NCI-H524 (cell line): ENCODE data around the gene VPS26B.
"Not testable (repeated sequence)": the region's sequence is repeated elsewhere in the genome, so short reads cannot be mapped to it uniquely, and the experiment has no call there.

Source experiments
- DNase-seq, 2 experiments: peaks; one replicate each; lab custom pipeline; 2025; lab: John Stamatoyannopoulos, UW

Gene VPS26B

DNA sequence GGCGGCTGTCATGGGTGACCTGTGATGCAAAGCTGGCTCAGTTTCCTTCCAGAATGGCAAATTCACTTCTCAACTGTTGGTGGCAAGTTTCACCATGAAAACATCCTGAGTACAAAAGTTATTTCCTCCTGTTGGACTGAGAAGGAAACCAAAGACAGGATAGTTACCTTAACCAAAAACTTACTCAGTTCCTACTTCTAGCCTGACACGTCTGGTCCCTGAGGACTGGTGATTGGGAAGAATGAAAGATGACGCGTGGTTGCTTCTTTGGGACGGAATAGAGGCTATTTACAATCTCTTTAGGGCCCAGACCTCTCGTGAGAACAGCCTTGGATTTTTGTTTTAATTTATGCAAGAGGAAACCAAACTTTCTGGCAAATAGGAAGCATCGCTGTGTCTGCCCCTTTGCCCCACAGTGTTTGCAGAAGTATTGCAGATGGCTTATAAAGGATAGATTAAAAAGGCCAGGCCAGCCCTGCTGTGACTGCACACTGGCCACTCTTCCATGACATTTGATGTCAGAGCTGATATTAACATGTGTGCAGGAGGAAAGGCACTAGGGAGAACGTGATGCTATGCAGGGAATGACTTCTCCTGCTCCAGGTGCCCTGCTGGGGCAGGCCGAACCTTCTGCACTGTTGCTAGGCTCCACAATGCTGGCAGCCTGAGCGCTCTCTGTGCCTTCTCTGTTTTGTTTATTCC, 7.6 kb downstream of the VPS26B start:
- DNase-seq = no peak

DNA sequence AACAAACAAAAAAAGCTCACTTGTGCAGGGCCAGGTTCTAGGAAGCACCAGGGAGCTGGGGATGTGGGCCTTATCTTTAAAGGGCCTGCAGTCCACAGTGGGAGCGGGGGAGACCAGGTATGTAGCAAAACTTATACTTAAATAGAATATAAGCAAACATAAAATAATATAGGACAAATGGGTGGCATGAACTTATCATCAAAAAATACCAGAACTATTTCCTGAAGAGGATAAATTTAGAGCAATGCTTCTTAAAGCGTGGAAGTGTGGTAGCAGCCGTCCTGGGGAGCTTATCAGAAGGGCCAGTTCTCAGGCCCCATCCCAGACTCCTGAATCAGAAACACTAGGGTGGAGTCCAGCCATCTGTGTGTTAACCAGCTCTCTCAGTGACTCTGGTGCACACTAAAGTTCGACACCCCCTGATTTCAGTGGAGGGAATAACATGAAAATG, 9.3 kb downstream of the VPS26B start:
- no peak for DNase-seq

DNA sequence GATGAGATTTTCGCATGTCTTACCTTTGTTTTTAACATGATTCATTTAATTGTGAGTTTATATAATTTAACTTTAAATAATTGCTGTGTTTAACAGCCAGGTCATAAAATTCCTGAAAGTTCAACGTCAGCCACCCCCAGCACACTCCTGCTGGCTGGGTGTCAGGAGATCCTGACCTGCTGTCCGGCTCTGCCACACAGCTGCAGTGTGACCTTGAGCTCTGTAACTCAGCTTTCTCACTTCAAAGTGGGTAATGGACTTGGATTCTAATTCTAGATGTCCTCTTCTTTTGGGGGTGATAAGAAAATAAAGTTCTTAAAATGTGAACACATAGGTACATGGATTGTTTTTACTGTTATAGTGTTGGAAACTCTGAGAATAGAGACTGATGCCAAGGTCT, 10.9 kb downstream of the VPS26B start:
- DNase-seq = no peak

- no peak for DNase-seq
These were observed 12.5 kb downstream of the VPS26B start for GRCh38 chr11:134236834-134237556.

DNA sequence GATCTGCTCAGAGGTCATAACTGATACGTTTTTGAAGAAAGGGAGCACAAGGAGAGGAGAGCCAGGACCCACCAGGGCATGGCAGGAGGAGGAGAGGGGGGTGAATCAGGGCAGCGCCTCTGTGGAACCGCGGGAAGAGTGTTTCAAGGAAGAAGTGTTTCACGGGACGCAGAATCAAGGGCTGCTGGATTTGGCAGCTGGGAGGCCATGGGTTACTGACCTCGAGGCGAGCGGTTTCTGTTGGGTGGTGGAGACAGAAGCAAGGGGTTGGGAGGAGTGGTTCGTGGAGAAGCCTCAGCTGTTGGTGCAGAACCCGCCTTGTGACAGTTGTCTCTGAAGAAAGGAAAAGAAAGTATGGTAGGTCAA, 13.1 kb downstream of the VPS26B start:
- no peak for DNase-seq

GRCh38 chr11:134238956-134239355, 14.5 kb downstream of the VPS26B start:
- DNase-seq = no peak

DNA sequence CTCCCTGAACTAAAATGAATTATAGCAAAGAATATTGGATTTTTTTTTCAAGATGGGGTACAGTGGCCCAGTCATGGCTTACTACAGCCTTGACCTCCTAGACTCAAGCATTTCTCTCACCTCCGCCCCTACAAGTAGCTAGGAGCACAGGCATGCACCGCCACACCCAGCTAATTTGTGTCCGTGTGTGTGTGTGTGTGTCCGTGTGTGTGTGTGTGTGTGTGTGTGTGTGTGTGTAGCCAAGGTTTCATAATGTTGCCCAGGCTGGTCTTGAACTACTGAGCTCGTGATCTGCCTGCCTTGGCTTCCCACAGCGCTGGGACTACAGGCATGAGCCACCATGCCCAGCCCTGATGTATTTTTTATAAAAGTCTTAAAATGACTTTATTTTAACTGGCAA, 16.1 kb downstream of the VPS26B start:
- no peak for DNase-seq

DNA sequence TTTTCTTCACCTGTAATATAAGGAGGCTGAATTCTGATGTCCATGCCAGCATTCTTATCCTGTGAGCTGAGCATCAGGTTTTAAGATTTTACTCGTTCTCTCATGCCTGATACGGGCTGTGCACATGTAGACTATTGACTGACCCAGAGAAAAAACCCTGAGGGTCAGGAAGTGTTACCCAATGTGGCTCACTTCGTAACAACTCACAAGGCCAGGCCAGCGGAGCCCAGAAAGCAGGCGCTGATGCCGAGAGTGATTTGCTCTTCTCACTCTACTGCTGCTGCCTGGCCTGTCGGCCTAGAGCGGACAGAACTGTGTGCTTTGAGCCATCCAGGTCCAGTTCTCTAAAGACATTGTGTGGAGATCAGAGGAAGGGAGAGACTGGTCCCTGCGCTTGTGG, 17.9 kb downstream of the VPS26B start:
- DNase-seq = no peak

DNA sequence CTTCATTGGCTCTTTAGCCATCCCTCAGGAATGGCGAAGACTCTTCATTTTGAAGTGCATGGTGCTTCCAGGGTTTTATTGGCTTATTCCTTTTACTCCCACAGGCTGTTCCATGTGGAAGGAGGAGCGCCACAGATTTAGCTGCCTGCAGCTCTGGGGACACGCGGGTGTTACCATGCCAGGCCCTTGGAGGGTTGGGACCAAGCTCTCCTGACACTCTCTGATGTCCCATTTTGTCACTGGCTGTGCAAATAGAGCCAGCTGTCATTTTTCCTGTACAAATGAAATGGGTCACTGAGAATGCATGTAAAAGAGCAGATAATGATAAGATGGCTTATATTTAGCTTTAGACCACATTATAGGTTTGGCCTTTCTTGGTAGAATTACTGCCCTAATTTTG, 19.4 kb downstream of the VPS26B start:
- DNase-seq = no peak

GRCh38 chr11:134244593-134244992, 20.1 kb downstream of the VPS26B start:
- no peak for DNase-seq

- no peak for DNase-seq
These were observed 21.0 kb downstream of the VPS26B start for GRCh38 chr11:134245434-134245833.

- no peak for DNase-seq
These were observed 21.6 kb downstream of the VPS26B start for GRCh38 chr11:134246100-134246499.

- DNase-seq = no peak
These were observed 22.2 kb downstream of the VPS26B start for GRCh38 chr11:134246678-134247077.

- DNase-seq = no peak
These were observed 24.5 kb downstream of the VPS26B start for GRCh38 chr11:134248910-134249480.

DNA sequence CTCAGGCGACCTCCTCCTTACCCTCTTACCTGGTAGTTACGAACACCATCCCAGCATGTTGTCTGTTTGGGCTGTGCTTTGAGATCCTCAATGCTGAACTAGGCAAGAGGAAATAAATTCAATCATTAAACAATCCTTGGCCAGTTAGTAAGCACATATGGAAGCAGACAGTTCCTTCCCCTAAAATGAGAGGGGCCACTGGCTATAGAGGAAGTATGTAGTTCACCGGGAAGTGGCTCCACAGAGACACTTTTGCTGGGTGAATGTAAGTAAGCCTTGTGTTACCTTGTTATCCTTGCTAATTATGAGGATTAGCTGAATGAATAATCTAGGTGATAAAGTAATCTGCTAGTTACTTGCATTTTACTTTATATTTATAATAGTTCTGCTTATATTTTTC, 25.8 kb downstream of the VPS26B start:
- DNase-seq = no peak

- DNase-seq = no peak
These were observed 26.2 kb downstream of the VPS26B start for GRCh38 chr11:134250675-134251074.

DNA sequence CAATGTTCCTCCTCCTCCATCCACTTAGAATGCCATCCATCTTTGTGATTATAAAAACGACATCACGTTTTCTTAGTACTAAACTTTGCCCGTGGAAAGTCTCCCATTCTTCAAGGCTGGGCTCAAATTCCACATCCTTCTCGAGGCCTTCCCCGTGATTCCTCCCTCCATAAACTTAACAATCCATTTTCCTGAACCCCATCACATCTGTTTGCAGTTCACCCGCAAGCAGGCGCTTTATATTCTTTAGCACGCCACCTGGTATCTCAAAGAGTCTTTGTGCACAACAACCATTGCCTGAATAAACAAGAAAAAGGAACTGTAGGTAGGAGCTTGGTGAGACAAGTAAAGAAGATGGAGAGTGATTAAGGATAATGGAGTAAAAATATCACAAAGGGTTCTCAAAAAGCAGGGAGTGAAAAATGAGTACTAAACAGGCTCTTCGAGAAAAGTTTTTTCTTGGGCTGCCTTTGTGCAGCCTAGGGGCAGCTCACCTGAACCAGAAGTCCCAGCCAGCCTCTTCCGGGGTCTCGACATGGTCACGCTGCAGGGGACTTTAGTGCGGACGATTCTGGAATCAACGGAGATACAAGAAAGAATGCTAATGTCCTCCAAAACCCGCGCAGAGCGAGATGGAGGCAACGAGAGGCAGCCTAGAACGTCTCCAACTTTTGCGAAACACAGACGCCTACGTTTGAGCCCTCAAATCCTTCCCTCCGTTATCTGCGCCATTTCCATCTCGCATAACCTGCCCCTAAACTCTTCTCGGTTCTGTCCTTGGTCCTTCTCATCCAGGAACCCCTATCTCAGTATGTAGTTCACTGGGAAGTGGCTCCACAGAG, 28.1 kb downstream of the VPS26B start:
- peak in 1 of 2 experiments; percentile 58 for DNase-seq

GRCh38 chr11:134253188-134253993, 28.9 kb downstream of the VPS26B start, which contains the start of the genes ACAD8 and THYN1:
ACAD8 (plus strand) TSS chr11:134253568; CDS start chr11:134253601, 33 bp downstream.
THYN1 (minus strand) TSS chr11:134253352; CDS start chr11:134252882, 470 bp downstream.
- peak; percentile 92 to 97 for DNase-seq

- no peak for DNase-seq
These were observed 30.1 kb downstream of the VPS26B start for GRCh38 chr11:134254433-134255183.

- DNase-seq = not testable (repeated sequence)
These were observed 30.7 kb downstream of the VPS26B start for GRCh38 chr11:134255184-134255561.

- no peak for DNase-seq
These were observed 32.6 kb downstream of the VPS26B start for GRCh38 chr11:134257101-134257500.
